Esophagus squamous epithelium (tissue), 4 donors: ENCODE results near the gene TNFRSF4.

Source experiments
- CTCF ChIP-seq, 6 experiments: fragments of 450-650 bp in 4 of 6; fragments of 200-600 bp in 2 of 6; sonication (generic) in 2 of 6; IDR thresholded peaks; one replicate each; pipeline ENCODE4 v1.5.1; 2016 to 2019; ENCODE audit warnings: antibody characterized with exemption in 6 of 6, mild to moderate bottlenecking in 4 of 6, moderate library complexity in 4 of 6
- POLR2A ChIP-seq, 4 donors: fragments of 450-650 bp; IDR thresholded peaks; one replicate each; pipeline ENCODE4 v1.6.1; 2017; ENCODE audit warnings: antibody characterized with exemption in 4 of 4, mild to moderate bottlenecking in 4 of 4, moderate library complexity in 3 of 4

GRCh38 chr1:1216770-1217620 lies 3.0 kb upstream of the TNFRSF4 start:
- TF ChIP-seq CTCF (IDR thresholded peaks at IDR 0.05) = no peak
- no peak for TF ChIP-seq POLR2A (IDR thresholded peaks at IDR 0.05)
